Muscle of arm (tissue), 12 donors: ENCODE data around the gene TRIM65. TPM values are rescaled to one million over a fixed set of nuclear protein-coding genes. Genes with fewer than 3 reads are reported as not detected.

Experiments used
- DNase-seq: peaks from one replicate; pipeline ENCODE4 v3.0.0-alpha.2; 2013
- polyA plus RNA-seq, 12 donors: library from polyadenylated mRNA; unstranded; fragments of 120-200 nt; gene quantifications; one replicate each; pipeline ENCODE4 v1.2.1, GENCODE V29; 2013; ENCODE audit not compliant: insufficient read length in 12 of 12

The TRIM65 gene
- polyA plus RNA-seq, 12 donors, result 11.9 to 19.8 (median 13.9) TPM; not detected in 1

DNA sequence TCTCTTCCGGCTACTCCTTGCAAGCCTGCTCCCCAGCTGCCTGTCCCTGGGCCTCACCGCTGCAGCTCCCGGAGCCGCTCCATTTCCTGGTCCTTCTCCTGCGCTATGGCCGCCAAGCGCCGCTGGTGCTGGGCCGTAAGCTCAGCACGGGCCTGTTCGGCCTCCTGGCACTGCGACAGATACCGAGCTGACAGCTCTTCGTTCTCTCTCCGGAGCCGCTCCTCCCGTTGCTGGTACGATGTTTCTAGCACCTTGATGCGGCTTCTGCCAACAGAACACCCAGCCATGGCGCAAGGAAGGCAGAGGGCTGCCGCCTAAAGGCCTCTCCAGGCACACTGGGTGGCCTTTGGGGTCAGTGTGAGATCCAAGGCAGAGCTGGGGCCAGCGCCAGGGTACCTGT is 22.9 kb upstream of the TRIM65 start:
- DNase-seq, result no peak

- no peak for DNase-seq
Measured at GRCh38 chr17:75917917-75918445, 21.2 kb upstream of the TRIM65 start.

- no peak for DNase-seq
Measured at GRCh38 chr17:75917141-75917916, 20.6 kb upstream of the TRIM65 start.

DNA sequence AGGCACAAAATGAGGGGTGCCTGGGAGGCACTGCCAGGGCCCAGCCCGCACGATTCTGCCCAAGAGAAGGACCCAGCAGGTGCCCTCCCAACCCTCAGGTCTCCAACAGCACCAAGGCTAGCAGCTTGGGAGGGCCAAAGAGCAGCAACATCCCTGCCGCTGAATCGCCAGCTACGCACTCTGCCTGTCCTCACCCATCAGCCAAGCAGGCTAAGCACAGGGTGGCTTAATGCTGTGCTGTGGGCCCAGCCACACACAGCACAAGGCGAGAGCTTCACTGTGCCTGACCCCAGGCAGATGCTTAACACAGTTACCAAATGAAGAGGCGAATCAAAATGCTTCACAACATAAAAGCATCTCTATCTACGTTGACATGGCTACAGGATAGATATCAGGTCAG is 18.5 kb upstream of the TRIM65 start:
- no peak for DNase-seq

DNA sequence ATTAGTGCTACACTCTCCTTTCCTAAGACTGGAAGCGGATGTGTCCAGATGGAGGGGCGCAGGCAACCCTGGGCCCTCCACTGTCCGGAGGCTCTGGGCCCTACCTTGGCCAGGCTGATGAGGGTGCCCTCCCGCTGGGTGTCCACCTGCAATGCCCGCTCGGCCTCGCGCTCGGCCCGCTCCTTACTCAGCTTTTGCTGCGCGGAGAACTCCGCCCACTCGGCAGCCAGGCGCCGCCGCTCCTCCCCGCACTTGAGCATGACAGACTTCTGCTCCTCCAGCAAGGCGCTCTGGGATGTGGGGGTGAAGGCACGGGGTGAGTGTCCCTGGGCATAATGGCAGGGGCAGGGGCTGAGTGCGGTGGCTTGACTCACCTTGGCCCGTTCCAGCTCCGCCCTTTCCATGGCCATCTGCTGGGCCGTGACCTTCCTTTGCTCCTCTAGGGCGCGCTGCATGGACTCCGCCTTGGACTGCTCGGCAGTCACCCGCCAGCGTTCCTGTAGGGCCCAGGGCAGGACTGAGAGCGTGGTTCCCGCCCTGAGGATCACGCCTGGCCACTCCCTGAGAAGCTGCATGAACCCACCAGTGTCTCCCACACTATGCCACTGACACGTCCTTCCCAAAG is 18.0 kb upstream of the TRIM65 start:
- DNase-seq, result no peak

DNA sequence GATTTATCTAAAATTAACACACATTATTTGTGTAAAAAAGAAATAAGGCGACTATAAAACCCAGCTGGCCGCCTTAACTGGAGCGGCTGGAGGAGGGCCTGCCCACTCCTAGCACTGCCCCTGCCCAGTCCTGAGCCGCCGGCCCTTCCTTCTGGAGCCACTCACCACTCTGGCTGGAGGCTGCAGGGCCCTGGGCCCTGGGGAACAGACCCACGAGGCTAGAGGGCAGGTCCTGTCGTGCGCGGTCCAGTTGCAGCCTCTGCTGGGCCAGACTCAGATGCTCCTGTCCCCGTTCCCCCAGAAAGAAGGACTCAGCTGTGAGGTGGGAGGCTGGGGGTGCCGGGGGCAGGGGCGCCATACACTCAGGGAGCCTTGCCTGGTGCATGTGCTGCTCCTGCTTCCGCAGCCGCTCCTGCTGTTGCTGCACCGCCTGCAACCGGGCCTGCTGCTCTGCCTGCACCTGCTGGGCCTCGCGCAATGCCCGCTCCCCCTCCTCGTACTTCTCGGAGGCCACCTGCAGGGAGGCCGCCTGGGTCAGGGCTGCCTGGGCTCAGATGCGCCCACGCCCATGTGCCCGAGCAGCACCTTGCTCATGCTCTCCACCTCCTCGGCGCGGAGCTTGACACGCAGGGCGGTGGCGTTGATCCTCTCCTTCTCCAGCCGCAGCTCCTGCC is 16.9 kb upstream of the TRIM65 start:
- no peak for DNase-seq

GRCh38 chr17:75910699-75911098 is 13.9 kb upstream of the TRIM65 start:
- DNase-seq, result no peak

DNA sequence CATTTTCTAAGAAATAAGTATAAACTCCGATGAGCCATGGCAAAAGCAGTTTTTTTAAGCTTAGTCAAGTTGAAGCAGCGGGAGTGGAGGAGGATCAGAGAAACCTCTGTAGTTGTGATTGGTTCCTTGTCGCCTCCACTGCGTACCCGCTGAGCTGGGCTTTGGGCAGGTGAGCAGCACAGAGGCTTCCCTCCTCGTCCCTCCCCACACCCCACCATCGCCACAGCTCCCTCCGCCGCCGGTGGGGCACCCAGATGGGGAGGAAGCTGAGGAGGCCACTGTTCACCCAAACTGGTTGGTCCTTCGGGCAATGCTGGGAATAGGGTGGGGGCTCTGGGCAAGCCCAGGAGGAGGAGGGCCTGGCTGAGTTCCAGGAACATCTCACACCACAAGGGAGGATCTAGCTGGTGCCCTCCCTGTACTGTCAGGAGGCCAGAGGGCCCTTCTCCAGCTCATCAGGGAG is 13.1 kb upstream of the TRIM65 start:
- DNase-seq, result no peak

DNA sequence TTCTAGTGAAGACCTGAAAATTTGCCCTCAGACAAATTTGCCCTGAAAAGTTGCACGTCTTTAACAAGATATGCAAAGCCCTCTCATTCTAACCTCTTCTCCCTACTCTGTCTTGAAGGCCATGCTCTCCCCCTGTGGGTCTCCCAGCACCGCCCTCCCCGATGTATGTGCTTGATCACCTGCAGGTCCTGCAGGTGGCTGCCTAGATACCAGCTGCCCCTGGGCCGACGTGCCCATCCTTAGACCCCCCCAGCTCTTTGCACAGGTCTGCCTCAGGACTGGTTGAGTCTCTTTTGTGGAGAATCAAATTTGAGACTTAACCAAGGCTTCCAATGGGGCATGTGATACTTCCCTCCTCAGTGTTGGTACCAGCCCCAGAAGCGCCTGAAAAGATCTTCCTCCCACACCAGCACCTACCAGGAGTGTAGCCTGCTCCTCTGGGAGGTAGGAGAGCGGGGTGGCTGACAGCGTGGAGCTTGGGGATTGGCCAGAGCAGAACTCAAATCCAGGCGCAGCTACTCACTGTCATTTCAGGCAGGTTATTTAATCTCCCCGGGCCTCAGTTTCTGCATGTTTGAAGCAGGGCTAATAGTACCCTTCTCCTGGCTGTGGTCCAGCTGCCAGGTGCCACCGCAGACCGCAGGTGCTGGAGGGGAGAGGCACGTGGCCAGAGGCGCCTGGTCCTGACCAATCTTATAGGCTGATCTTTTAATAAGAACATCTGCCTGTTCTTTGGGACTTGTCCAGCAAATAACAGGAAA is 12.5 kb upstream of the TRIM65 start:
- no peak for DNase-seq

GRCh38 chr17:75908201-75908600 is 11.4 kb upstream of the TRIM65 start:
- DNase-seq, result no peak

DNA sequence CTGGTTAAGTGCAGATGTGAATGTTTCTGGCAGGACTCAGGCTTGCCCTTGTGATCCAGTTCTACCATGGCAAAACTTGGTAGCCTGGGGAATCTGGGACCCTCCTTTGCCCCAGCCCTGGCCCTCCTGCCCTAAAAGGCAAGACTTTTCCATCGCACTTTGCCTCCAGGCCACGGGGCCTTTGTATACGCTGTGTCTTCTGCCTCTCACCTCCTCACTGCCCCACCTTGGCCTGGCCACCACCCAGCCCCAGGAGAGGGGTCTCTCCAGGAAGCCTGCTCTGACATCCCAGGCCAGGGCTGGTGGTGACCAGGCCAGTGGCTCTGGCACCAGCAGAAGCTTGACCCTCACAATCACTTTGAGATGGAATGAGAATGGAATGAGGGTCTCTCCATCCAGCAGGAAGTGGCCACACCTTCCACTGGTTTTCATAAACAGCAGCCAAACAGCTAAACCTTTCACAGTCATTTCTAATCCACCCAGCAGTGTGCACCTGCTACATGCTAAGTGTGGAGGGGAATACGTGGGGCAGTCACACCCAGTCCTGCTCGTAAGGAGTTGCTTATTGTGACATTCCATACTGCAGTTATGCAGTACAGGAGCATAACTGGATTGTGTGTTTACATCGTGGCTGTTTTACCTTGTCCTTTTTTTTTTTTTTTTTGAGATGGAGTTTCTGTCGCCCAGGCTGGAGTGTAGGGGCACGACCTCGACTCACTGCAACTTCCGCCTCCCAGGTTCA is 9.6 kb upstream of the TRIM65 start:
- DNase-seq, result no peak

DNA sequence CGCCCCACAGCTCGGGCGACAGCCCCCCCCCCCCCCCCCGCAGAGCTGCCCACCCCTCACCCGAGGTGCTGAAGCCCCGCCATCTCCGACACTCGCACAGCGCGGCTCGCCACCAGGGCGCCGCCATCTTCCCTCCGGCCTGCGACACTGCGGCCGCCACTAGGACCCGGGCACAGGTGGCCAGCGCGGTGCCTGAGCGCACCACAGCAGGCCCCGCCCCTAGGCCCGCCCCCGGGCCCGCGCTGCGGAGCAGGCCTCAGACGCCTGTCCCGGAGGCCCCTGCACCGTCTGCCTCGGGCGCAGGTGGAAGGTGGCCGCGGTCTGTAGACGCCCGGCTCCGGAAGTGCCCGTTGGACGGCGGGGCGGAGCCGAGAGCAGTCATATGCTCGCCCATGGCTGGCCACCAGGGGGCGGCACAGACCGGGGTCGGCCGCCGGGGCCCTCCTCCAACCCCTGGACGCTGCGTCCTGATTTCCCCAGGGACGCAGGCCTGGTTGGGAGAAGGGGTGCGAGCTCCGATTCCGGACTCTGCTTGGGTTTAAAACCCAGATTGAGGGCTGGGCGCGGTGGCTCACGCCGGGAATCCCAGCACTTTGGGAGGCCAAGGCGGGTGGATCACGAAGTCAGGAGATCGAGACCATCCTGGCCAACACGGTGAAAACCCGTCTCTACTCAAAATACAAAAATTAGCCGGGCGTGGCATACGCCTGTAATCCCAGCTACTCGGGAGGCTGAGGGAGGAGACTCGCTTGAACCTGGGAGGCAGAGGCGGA is 8.2 kb upstream of the TRIM65 start, which contains the start of gene MRPL38:
Gene MRPL38 (minus strand): TSS at position 136 of the 773 bp plus-strand sequence. CDS start 9 bp downstream, at position 127.
- DNase-seq, result peak; percentile 89

- DNase-seq, result no peak
Measured at GRCh38 chr17:75902406-75902805, 5.7 kb upstream of the TRIM65 start.

- no peak for DNase-seq
Measured at GRCh38 chr17:75901727-75902126, 5.0 kb upstream of the TRIM65 start.

- no peak for DNase-seq
Measured at GRCh38 chr17:75900691-75901533, 4.2 kb upstream of the TRIM65 start.

- no peak for DNase-seq
Measured at GRCh38 chr17:75899767-75900468, 3.2 kb upstream of the TRIM65 start.

GRCh38 chr17:75899353-75899752 is 2.6 kb upstream of the TRIM65 start:
- DNase-seq, result no peak

- DNase-seq, result no peak
Measured at GRCh38 chr17:75898791-75899190, 2.0 kb upstream of the TRIM65 start.

- no peak for DNase-seq
Measured at GRCh38 chr17:75898065-75898464, 1.3 kb upstream of the TRIM65 start.
